ENCODE data around the gene TEAD2.

- no peak for TF ChIP-seq CTCF (IDR thresholded peaks at IDR 0.05; ENCODE audit: low read depth, low read length)
- no peak for TF ChIP-seq MAX (IDR thresholded peaks at IDR 0.05; ENCODE audit: low read depth, low read length)
- TF ChIP-seq POLR2A (IDR thresholded peaks at IDR 0.05; ENCODE audit: extremely low read depth, insufficient read length), result no peak
- no peak for TF ChIP-seq MYC (IDR thresholded peaks at IDR 0.05; ENCODE audit: low read depth, low read length)
Measured at GRCh38 chr19:49378512-49378911, 16.3 kb upstream of the TEAD2 start.
